Fibroblast of lung (primary cell): ENCODE data around the gene TCN1.

Experiments used
- EZH2 ChIP-seq: IDR thresholded peaks from 2 replicates; pipeline ENCODE4 v1.5.1; 2012; ENCODE audit warnings: low read length, control low read depth, mild to moderate bottlenecking; ENCODE audit errors: missing control alignments
- TF ChIP-seq, protein P1 (sequence below), 2 donors: IDR thresholded peaks in 1 of 2; conservative IDR thresholded peaks in 1 of 2; 1 replicate in 1 of 2; 2 replicates in 1 of 2; pipeline ENCODE4 v1.5.1; 2011 to 2012; ENCODE audit warnings: low read length in 2 of 2, control low read depth in 1 of 2, inconsistent platforms in 1 of 2, low read depth in 1 of 2, mild to moderate bottlenecking in 1 of 2

GRCh38 chr11:59804061-59804460 lies 62.2 kb downstream of the TCN1 start:
- TF ChIP-seq, protein P1, sequence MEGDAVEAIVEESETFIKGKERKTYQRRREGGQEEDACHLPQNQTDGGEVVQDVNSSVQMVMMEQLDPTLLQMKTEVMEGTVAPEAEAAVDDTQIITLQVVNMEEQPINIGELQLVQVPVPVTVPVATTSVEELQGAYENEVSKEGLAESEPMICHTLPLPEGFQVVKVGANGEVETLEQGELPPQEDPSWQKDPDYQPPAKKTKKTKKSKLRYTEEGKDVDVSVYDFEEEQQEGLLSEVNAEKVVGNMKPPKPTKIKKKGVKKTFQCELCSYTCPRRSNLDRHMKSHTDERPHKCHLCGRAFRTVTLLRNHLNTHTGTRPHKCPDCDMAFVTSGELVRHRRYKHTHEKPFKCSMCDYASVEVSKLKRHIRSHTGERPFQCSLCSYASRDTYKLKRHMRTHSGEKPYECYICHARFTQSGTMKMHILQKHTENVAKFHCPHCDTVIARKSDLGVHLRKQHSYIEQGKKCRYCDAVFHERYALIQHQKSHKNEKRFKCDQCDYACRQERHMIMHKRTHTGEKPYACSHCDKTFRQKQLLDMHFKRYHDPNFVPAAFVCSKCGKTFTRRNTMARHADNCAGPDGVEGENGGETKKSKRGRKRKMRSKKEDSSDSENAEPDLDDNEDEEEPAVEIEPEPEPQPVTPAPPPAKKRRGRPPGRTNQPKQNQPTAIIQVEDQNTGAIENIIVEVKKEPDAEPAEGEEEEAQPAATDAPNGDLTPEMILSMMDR (conservative IDR thresholded peaks at IDR 0.05 in 1 of 2, IDR thresholded peaks at IDR 0.05 in 1 of 2; ENCODE audit: low read depth in 1 of 2, low read length in 2 of 2), result no peak
- TF ChIP-seq EZH2, result no peak
